ENCODE data around the gene RIPOR2. TPM values are rescaled to one million over a fixed set of nuclear protein-coding genes. Genes with fewer than 3 reads are reported as not detected.

RIPOR2 gene
- total and polyA plus RNA-seq, 2 of the 13 experiments (the other 11 are each of a cell fraction or from before 2014, with no cell fraction given) = 0.02 to 0.05 TPM

GRCh38 chr6:24909241-24910216, 26.2 kb downstream of the RIPOR2 start:
- Histone ChIP-seq H3K9ac (ENCODE audit: insufficient read depth, low read depth, low read length) (no peak overlapping the region), H3K79me2 (ENCODE audit: insufficient read depth, low read length) (no peaks in the 10 kb centered on the region), H3K4me1 (ENCODE audit: insufficient read depth, low read length) (peaks cover 9% of the 10 kb centered on the region), H3K4me2 (ENCODE audit: low read depth, low read length) (no peak overlapping the region), H3K4me3 (replicated peaks in 1 of 3; ENCODE audit: insufficient read depth in 1 of 3, low read depth in 2 of 3, low read length in 3 of 3) (no peak overlapping the region), H2AFZ (ENCODE audit: low read length) (no peak overlapping the region), H3K27me3 (ENCODE audit: control insufficient read depth in 1 of 2, insufficient read depth in 2 of 2, low read length in 2 of 2) (peaks cover 13 to 86% of the 10 kb centered on the region in 2 experiments), H3K9me3 (ENCODE audit: low read length) (no peaks in the 10 kb centered on the region), H4K20me1 (ENCODE audit: insufficient read depth, low read length) (no peaks in the 10 kb centered on the region), H3K36me3 (replicated peaks in 1 of 2; ENCODE audit: control insufficient read depth in 1 of 2, insufficient read depth in 2 of 2, low read length in 2 of 2) (no peaks in the 10 kb centered on the region), H3K27ac (ENCODE audit: extremely low read length, insufficient read depth, low read length) (no peak overlapping the region)
- ChIA-PET CTCF (ENCODE audit: low intra/inter-chr PET ratio, low total read pairs) (no interaction called here), POLR2A (no interaction called here)
- FAIRE-seq (no peak), DNase-seq (ENCODE audit: low spot score) (no peak), ATAC-seq (no peak)
- TF ChIP-seq GLI4 (CRISPR knock-in tag; IDR thresholded peaks at IDR 0.05; ENCODE audit: borderline replicate concordance) = no peak
- no peak for TF ChIP-seq JUN (CRISPR knock-in tag; IDR thresholded peaks at IDR 0.05)
- no peak for TF ChIP-seq ARHGAP35 (CRISPR knock-in tag; IDR thresholded peaks at IDR 0.05; ENCODE audit: borderline replicate concordance)
- TF ChIP-seq SP2 (CRISPR knock-in tag; IDR thresholded peaks at IDR 0.05) = no peak
- TF ChIP-seq ZNF101 (CRISPR knock-in tag; IDR thresholded peaks at IDR 0.05; ENCODE audit: borderline replicate concordance, low read depth) = no peak
- TF ChIP-seq, protein P1, sequence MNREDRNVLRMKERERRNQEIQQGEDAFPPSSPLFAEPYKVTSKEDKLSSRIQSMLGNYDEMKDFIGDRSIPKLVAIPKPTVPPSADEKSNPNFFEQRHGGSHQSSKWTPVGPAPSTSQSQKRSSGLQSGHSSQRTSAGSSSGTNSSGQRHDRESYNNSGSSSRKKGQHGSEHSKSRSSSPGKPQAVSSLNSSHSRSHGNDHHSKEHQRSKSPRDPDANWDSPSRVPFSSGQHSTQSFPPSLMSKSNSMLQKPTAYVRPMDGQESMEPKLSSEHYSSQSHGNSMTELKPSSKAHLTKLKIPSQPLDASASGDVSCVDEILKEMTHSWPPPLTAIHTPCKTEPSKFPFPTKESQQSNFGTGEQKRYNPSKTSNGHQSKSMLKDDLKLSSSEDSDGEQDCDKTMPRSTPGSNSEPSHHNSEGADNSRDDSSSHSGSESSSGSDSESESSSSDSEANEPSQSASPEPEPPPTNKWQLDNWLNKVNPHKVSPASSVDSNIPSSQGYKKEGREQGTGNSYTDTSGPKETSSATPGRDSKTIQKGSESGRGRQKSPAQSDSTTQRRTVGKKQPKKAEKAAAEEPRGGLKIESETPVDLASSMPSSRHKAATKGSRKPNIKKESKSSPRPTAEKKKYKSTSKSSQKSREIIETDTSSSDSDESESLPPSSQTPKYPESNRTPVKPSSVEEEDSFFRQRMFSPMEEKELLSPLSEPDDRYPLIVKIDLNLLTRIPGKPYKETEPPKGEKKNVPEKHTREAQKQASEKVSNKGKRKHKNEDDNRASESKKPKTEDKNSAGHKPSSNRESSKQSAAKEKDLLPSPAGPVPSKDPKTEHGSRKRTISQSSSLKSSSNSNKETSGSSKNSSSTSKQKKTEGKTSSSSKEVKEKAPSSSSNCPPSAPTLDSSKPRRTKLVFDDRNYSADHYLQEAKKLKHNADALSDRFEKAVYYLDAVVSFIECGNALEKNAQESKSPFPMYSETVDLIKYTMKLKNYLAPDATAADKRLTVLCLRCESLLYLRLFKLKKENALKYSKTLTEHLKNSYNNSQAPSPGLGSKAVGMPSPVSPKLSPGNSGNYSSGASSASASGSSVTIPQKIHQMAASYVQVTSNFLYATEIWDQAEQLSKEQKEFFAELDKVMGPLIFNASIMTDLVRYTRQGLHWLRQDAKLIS (CRISPR knock-in tag; IDR thresholded peaks at IDR 0.05) = no peak
- no peak for TF ChIP-seq SRSF9 (IDR thresholded peaks at IDR 0.05; ENCODE audit: borderline replicate concordance, insufficient read depth, low read depth, low read length, poor library complexity, severe bottlenecking)
- no peak for TF ChIP-seq FOXJ3 (CRISPR knock-in tag; IDR thresholded peaks at IDR 0.05; ENCODE audit: borderline replicate concordance)
- no peak for TF ChIP-seq ZNF501 (CRISPR knock-in tag; IDR thresholded peaks at IDR 0.05)
- no peak for TF ChIP-seq MTF1 (CRISPR knock-in tag; IDR thresholded peaks at IDR 0.05)
- TF ChIP-seq MYNN (CRISPR knock-in tag; IDR thresholded peaks at IDR 0.05; ENCODE audit: low read depth) = no peak
- TF ChIP-seq, protein P2, sequence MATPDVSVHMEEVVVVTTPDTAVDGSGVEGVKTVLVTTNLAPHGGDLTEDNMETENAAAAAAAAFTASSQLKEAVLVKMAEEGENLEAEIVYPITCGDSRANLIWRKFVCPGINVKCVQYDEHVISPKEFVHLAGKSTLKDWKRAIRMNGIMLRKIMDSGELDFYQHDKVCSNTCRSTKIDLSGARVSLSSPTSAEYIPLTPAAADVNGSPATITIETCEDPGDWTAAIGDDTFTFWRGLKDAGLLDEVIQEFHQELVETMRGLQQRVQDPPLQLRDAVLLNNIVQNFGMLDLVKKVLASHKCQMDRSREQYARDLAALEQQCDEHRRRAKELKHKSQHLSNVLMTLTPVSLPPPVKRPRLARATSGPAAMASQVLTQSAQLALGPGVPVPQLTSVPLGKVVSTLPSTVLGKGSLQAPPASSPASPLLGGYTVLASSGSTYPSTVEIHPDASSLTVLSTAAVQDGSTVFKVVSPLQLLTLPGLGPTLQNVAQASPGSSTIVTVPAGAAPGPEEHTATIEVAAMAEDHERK (CRISPR knock-in tag; IDR thresholded peaks at IDR 0.05; ENCODE audit: low read depth) = no peak
- TF ChIP-seq MYC (CRISPR knock-in tag; IDR thresholded peaks at IDR 0.05; ENCODE audit: borderline replicate concordance) = no peak
- no peak for TF ChIP-seq GTF2F1 (IDR thresholded peaks at IDR 0.05; ENCODE audit: low read length)
- no peak for TF ChIP-seq ZBTB26 (CRISPR knock-in tag; IDR thresholded peaks at IDR 0.05; ENCODE audit: borderline replicate concordance)
- BruUV-seq (replicated peaks) = no TSS peak
- in situ Hi-C loops (cut with HindIII; ENCODE audit: extremely low pct_ligation_motif_present, low pct_unique_long_range_greater_than_20kb) = no loop called here
- intact Hi-C loops (cut with micrococcal nuclease; ENCODE audit: unreplicated experiment) = no loop called here
- WGBS (ENCODE audit: low lambda C conversion rate) = 23% methylated on average over 20 of the region's 20 CpGs
